ENCODE data around the gene KDF1. TPM values are rescaled to one million over a fixed set of nuclear protein-coding genes. Genes with fewer than 3 reads are reported as not detected.
A peak's percentile ranks its signal among the peaks of the same experiment; 100 is the strongest.

The KDF1 gene
- total and polyA plus RNA-seq, 2 donors, result 2.0 to 2.3 TPM

GRCh38 chr1:26936823-26937222, 23.4 kb downstream of the KDF1 start:
- no peak for DNase-seq (ENCODE audit: extremely low spot score)
- 86% methylated on average over 6 of the region's 6 CpGs for WGBS
- H3K36me3 ChIP-seq (ENCODE audit: insufficient read depth), result peaks cover 2% of the 10 kb centered on the region
- H3K4me3 ChIP-seq (ENCODE audit: low read depth, low read length), result no peak overlapping the region
- no peaks in the 10 kb centered on the region for H3K4me1 ChIP-seq (ENCODE audit: insufficient read depth)
- H3K27ac ChIP-seq (ENCODE audit: low read depth), result no peak overlapping the region

- peaks cover 6% of the 10 kb centered on the region for H3K36me3 ChIP-seq (ENCODE audit: insufficient read depth)
- WGBS, result 86% methylated on average over 3 of the region's 3 CpGs
- DNase-seq (ENCODE audit: extremely low spot score), result no peak
- H3K27ac ChIP-seq (ENCODE audit: low read depth), result no peak overlapping the region
- no peak overlapping the region for H3K4me3 ChIP-seq (ENCODE audit: low read depth, low read length)
- H3K4me1 ChIP-seq (ENCODE audit: insufficient read depth), result no peaks in the 10 kb centered on the region
Observed at GRCh38 chr1:26932531-26932930, 27.7 kb downstream of the KDF1 start.

GRCh38 chr1:26923711-26924110, 36.6 kb downstream of the KDF1 start:
- Histone ChIP-seq H3K4me1 (ENCODE audit: insufficient read depth) (peaks cover 1% of the 10 kb centered on the region), H3K27ac (ENCODE audit: low read depth) (no peak overlapping the region), H3K4me3 (ENCODE audit: low read depth, low read length) (no peak overlapping the region), H3K36me3 (ENCODE audit: insufficient read depth) (peaks cover 5% of the 10 kb centered on the region)
- 94% methylated on average over 3 of the region's 3 CpGs for WGBS
- DNase-seq (ENCODE audit: extremely low spot score), result no peak

GRCh38 chr1:26922901-26923300, 37.4 kb downstream of the KDF1 start:
- Histone ChIP-seq H3K36me3 (ENCODE audit: insufficient read depth) (peaks cover 2% of the 10 kb centered on the region), H3K4me3 (ENCODE audit: low read depth, low read length) (no peak overlapping the region), H3K27ac (ENCODE audit: low read depth) (no peak overlapping the region), H3K4me1 (ENCODE audit: insufficient read depth) (peaks cover 1% of the 10 kb centered on the region)
- no peak for DNase-seq (ENCODE audit: extremely low spot score)
- 87% methylated on average over 3 of the region's 3 CpGs for WGBS

GRCh38 chr1:26922431-26922729, 37.9 kb downstream of the KDF1 start:
- Histone ChIP-seq H3K27ac (ENCODE audit: low read depth) (no peak overlapping the region), H3K36me3 (ENCODE audit: insufficient read depth) (peaks cover 2% of the 10 kb centered on the region), H3K4me1 (ENCODE audit: insufficient read depth) (peaks cover 1% of the 10 kb centered on the region), H3K4me3 (ENCODE audit: low read depth, low read length) (peak overlapping the region; percentile 76)
- WGBS, result 26% methylated on average over 6 of the region's 6 CpGs
- DNase-seq (ENCODE audit: extremely low spot score), result no peak

- WGBS, result under 1% methylated on average over 83 of the region's 83 CpGs
- H3K4me1 ChIP-seq (ENCODE audit: insufficient read depth), result peaks cover 1% of the 10 kb centered on the region
- H3K27ac ChIP-seq (ENCODE audit: low read depth), result peak within 1 kb of the TSS; percentile 60
- DNase-seq (ENCODE audit: extremely low spot score), result peak; percentile 93
- H3K36me3 ChIP-seq (ENCODE audit: insufficient read depth), result peaks cover 2% of the 10 kb centered on the region
- peak within 1 kb of the TSS; percentile 76 for H3K4me3 ChIP-seq (ENCODE audit: low read depth, low read length)
Observed at GRCh38 chr1:26921540-26922430, 38.5 kb downstream of the KDF1 start, which contains the start of gene NUDC. Gene NUDC, plus strand, starts transcription at chr1:26921743. Its CDS starts 106 bp downstream, at chr1:26921849.

- Histone ChIP-seq H3K27ac (ENCODE audit: low read depth) (peak overlapping the region; percentile 39), H3K36me3 (ENCODE audit: insufficient read depth) (peaks cover 2% of the 10 kb centered on the region), H3K4me3 (ENCODE audit: low read depth, low read length) (peak overlapping the region; percentile 41), H3K4me1 (ENCODE audit: insufficient read depth) (peaks cover 1% of the 10 kb centered on the region)
- no peak for DNase-seq (ENCODE audit: extremely low spot score)
- 10% methylated on average over 7 of the region's 7 CpGs for WGBS
Observed at GRCh38 chr1:26921126-26921539, 39.1 kb downstream of the KDF1 start.

GRCh38 chr1:26915204-26915842, 44.9 kb downstream of the KDF1 start:
- DNase-seq (ENCODE audit: extremely low spot score), result no peak
- no peaks in the 10 kb centered on the region for H3K36me3 ChIP-seq (ENCODE audit: insufficient read depth)
- H3K4me3 ChIP-seq (ENCODE audit: low read depth, low read length), result no peak overlapping the region
- 70% methylated on average over 5 of the region's 5 CpGs for WGBS
- H3K27ac ChIP-seq (ENCODE audit: low read depth), result no peak overlapping the region
- no peaks in the 10 kb centered on the region for H3K4me1 ChIP-seq (ENCODE audit: insufficient read depth)

GRCh38 chr1:26913754-26914619, 46.3 kb downstream of the KDF1 start, which contains the start of gene NR0B2:
Gene NR0B2, minus strand, starts transcription at chr1:26913975. Its CDS starts 35 bp downstream, at chr1:26913940.
- H3K4me3 ChIP-seq (ENCODE audit: low read depth, low read length), result no peak within 1 kb of the TSS
- DNase-seq (ENCODE audit: extremely low spot score), result no peak
- H3K36me3 ChIP-seq (ENCODE audit: insufficient read depth), result no peaks in the 10 kb centered on the region
- 79% methylated on average over 16 of the region's 16 CpGs for WGBS
- H3K4me1 ChIP-seq (ENCODE audit: insufficient read depth), result no peaks in the 10 kb centered on the region
- H3K27ac ChIP-seq (ENCODE audit: low read depth), result no peak within 1 kb of the TSS

GRCh38 chr1:26913389-26913753, 46.9 kb downstream of the KDF1 start:
- Histone ChIP-seq H3K27ac (ENCODE audit: low read depth) (no peak overlapping the region), H3K36me3 (ENCODE audit: insufficient read depth) (no peaks in the 10 kb centered on the region), H3K4me1 (ENCODE audit: insufficient read depth) (no peaks in the 10 kb centered on the region), H3K4me3 (ENCODE audit: low read depth, low read length) (no peak overlapping the region)
- no peak for DNase-seq (ENCODE audit: extremely low spot score)
- WGBS, result 78% methylated on average over 5 of the region's 5 CpGs

GRCh38 chr1:26912147-26912490, 48.1 kb downstream of the KDF1 start:
- no peak for DNase-seq (ENCODE audit: extremely low spot score)
- 67% methylated on average over 2 of the region's 2 CpGs for WGBS

GRCh38 chr1:26911399-26912146, 48.7 kb downstream of the KDF1 start:
- WGBS, result 87% methylated on average over 8 of the region's 8 CpGs
- DNase-seq (ENCODE audit: extremely low spot score), result no peak

More at GRCh38 chr1:26912147-26912490, 48.1 kb downstream of the KDF1 start:
- Histone ChIP-seq H3K27ac (ENCODE audit: low read depth) (no peak overlapping the region), H3K36me3 (ENCODE audit: insufficient read depth) (no peaks in the 10 kb centered on the region), H3K4me1 (ENCODE audit: insufficient read depth) (no peaks in the 10 kb centered on the region), H3K4me3 (ENCODE audit: low read depth, low read length) (no peak overlapping the region)

More at GRCh38 chr1:26911399-26912146, 48.7 kb downstream of the KDF1 start:
- no peak overlapping the region for H3K4me3 ChIP-seq (ENCODE audit: low read depth, low read length)
- H3K36me3 ChIP-seq (ENCODE audit: insufficient read depth), result no peaks in the 10 kb centered on the region
- no peaks in the 10 kb centered on the region for H3K4me1 ChIP-seq (ENCODE audit: insufficient read depth)
- H3K27ac ChIP-seq (ENCODE audit: low read depth), result no peak overlapping the region
